ENCODE results near the gene PTX4. TPM values are rescaled to one million over a fixed set of nuclear protein-coding genes. Genes with fewer than 3 reads are reported as not detected.
"Not testable (repeated sequence)": the region's sequence is repeated elsewhere in the genome, so short reads cannot be mapped to it uniquely, and the experiment has no call there.

PTX4 gene
- total RNA-seq, 3 donors from 2014 or later: not detected

DNA sequence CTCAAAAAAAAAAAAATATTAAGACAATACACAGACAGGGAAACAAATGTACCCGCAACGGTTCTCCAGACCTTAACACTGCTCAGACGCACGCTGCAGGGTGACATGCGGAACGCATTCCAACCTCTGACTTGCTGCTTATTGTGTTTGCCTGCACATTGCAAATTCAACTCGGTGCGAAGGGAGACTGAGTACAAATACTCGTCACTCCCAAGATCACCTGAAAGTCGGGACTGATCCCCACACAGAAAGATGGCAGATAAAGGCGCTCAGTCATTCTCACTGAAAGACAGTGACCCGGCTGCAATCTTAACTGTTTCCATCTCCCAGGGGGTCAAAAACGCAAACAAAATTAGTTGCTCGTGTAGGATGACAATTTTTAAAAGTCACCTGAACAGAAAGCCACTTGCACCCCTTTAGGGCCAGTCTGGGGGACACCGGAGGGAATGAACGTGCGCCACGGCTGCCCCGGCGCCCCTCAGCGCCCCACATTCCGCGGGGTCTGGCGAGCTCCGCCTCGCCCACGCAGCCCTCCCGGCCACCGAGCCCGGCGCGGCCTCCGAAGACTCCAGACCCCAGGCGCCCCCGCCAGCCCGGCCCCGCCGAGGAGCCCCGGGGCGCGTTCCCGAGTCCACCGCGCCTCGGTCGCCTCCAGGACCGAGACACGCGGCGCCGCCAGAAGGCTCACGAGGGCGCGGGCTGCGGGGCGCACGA, 14.5 kb downstream of the PTX4 start:
- DNase-seq (ENCODE audit: low spot score in 2 of 2): no peak
- H3K4me1 ChIP-seq: no peaks in the 10 kb centered on the region
- intact Hi-C loops (cut with DNase I; ENCODE audit: low total_unique reads): no loop called here

DNA sequence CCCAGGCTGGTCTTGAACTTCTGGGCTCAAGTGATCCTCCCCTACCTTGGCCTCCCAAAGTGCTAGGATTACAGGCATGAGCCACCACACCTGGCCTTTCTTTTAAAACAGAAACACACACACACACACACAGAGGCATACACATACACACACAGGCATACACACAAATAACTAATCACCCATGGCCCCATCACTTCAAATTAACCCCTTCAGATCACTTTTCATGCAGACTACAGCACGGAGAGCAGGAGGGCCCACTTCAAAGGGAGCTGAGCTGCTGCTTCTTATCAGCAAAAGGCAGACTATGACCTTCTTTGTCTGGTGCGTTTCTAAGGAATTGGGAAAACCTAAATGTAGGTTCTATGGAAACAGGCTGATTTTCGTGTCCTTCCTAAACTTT, 15.8 kb downstream of the PTX4 start:
- Histone ChIP-seq H3K27me3 (no peaks in the 10 kb centered on the region), H3K36me3 (no peaks in the 10 kb centered on the region), H3K9me3 (no peaks in the 10 kb centered on the region), H3K4me3 (no peak overlapping the region), H3K4me1 (no peaks in the 10 kb centered on the region), H3K27ac (no peak overlapping the region)
- intact Hi-C loops (cut with DNase I; ENCODE audit: low total_unique reads): no loop called here
- DNase-seq (ENCODE audit: low spot score in 2 of 2): no peak
- no peak for TF ChIP-seq POLR2AphosphoS5 (IDR thresholded peaks at IDR 0.05)
- no peak for TF ChIP-seq POLR2A (IDR thresholded peaks at IDR 0.05)
- TF ChIP-seq, protein P1, sequence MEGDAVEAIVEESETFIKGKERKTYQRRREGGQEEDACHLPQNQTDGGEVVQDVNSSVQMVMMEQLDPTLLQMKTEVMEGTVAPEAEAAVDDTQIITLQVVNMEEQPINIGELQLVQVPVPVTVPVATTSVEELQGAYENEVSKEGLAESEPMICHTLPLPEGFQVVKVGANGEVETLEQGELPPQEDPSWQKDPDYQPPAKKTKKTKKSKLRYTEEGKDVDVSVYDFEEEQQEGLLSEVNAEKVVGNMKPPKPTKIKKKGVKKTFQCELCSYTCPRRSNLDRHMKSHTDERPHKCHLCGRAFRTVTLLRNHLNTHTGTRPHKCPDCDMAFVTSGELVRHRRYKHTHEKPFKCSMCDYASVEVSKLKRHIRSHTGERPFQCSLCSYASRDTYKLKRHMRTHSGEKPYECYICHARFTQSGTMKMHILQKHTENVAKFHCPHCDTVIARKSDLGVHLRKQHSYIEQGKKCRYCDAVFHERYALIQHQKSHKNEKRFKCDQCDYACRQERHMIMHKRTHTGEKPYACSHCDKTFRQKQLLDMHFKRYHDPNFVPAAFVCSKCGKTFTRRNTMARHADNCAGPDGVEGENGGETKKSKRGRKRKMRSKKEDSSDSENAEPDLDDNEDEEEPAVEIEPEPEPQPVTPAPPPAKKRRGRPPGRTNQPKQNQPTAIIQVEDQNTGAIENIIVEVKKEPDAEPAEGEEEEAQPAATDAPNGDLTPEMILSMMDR (IDR thresholded peaks at IDR 0.05): no peak

More for the DNA sequence above, 14.5 kb downstream of the PTX4 start:
- peak overlapping the region; percentile 92 to 97 for H3K27ac ChIP-seq
- H3K27me3 ChIP-seq: no peaks in the 10 kb centered on the region
- H3K4me3 ChIP-seq: peak overlapping the region; percentile 70 to 97 (median 95)
- no peaks in the 10 kb centered on the region for H3K9me3 ChIP-seq
- no peaks in the 10 kb centered on the region for H3K36me3 ChIP-seq
- no peak for TF ChIP-seq POLR2A (IDR thresholded peaks at IDR 0.05)

DNA sequence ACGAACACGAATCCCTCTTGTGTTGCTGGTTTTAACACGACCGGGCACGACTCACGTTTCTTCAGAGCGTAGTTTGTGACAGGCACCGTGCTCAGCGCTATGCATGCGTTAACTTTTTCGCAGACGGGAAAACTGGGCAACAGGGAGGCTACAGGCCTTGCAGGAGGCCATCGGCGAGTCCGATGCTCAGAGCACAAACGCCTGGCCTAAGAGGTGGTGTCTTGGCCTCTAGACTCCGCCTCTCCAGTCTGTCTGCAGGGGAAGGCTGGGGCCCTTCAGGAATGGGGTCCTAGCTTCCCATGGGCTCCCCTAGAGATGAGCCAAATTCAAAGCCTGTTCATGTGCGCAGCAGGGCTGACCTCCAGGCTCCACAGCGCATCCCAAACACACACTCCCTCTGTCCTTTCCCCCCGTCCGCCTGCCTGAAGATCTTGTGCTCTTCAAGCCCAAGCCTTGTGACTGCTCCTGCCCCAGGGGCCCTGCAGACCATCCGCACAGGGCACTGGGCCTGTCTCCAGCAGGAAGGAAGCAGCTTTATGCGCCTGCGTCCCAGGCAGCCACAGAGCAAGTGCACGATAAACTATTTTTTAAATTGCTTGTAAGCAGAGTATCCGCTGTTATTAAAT, 17.1 kb downstream of the PTX4 start:
- TF ChIP-seq POLR2AphosphoS5 (IDR thresholded peaks at IDR 0.05) (no peak), POLR2A (IDR thresholded peaks at IDR 0.05) (no peak)
- TF ChIP-seq, protein P1 (IDR thresholded peaks at IDR 0.05): no peak
- Histone ChIP-seq H3K4me3 (no peak overlapping the region), H3K27me3 (no peaks in the 10 kb centered on the region), H3K9me3 (no peaks in the 10 kb centered on the region), H3K27ac (peak overlapping the region in 1 of 2 donors; percentile 70), H3K36me3 (no peaks in the 10 kb centered on the region), H3K4me1 (no peaks in the 10 kb centered on the region)
- intact Hi-C loops (cut with DNase I; ENCODE audit: low total_unique reads): no loop called here
- no peak for DNase-seq (ENCODE audit: low spot score in 2 of 2)

DNA sequence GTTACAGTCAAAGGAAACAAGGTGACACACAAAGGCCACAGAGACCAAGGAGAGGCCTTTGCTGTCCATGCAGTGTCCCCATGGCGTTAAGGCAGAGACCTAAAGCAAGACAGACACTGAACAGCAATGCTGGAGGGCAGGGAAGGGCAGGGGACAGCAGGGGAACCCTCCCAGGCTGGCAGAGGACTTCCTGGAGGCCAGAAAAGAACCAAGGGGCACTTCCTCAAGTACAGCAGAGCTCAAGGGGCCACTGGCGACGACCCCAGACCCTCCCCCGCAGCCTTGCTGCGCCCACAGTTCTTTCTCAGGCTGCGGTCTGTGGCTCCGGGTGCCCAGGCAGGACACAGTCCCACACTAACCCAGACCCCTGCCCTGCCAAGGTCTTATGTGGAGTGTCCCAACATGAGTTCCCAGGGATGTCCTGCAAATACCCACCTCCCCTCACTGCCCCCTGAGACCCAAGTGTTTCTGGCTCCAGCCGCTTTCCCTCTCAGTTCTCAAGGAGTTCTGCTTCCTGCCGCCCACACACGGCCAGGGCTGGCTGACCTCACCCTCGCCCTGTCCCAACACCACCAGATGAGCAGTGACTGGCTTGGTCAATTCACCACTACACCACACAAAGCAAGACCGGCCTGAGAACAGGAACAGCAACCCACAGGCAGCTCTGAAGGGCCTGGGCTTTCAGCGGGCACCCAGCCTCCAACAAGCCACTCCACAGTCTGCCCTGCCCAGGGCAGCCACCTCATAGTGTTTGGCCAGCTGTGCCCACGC, 18.1 kb downstream of the PTX4 start:
- Histone ChIP-seq H3K4me1 (no peaks in the 10 kb centered on the region), H3K27ac (peak overlapping the region; percentile 40 to 70), H3K4me3 (peak overlapping the region in 1 of 3 donors; percentile 8), H3K27me3 (no peaks in the 10 kb centered on the region), H3K9me3 (no peaks in the 10 kb centered on the region), H3K36me3 (no peaks in the 10 kb centered on the region)
- intact Hi-C loops (cut with DNase I; ENCODE audit: low total_unique reads): no loop called here
- DNase-seq (ENCODE audit: low spot score in 2 of 2): no peak
- TF ChIP-seq POLR2A (IDR thresholded peaks at IDR 0.05) (no peak), POLR2AphosphoS5 (IDR thresholded peaks at IDR 0.05) (no peak)
- TF ChIP-seq, protein P1 (IDR thresholded peaks at IDR 0.05): no peak

DNA sequence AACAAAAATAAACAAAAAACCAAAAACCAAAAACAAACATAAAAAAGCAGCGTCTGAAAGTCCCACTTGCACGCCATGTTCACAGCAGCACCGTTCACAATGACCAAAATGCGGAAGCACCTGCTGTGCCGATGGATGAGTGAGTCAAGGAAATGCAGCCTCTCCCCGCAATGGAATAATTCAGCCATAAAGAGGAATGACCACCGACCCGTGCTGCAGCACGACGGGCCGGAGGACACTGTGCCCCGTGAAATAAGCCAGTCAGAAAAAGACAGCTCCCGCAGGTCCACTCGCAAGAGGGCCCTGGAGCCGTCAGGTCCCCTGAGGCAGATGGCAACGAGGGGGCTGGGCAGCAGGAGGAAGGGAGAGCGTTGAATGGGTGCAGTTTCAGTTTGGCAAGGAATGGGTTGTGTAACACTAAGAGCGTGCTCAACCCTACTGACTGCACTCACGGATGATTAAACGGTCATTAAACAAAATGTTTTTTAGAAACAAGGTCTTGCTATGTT, 19.0 kb downstream of the PTX4 start:
- H3K4me1 ChIP-seq: no peaks in the 10 kb centered on the region
- H3K27me3 ChIP-seq: no peaks in the 10 kb centered on the region
- intact Hi-C loops (cut with DNase I; ENCODE audit: low total_unique reads): no loop called here
- no peaks in the 10 kb centered on the region for H3K36me3 ChIP-seq
- no peak for DNase-seq (ENCODE audit: low spot score in 2 of 2)
- H3K4me3 ChIP-seq: peak overlapping the region in 1 of 3 donors; percentile 9
- peak overlapping the region in 1 of 2 donors; percentile 70 for H3K27ac ChIP-seq
- TF ChIP-seq POLR2AphosphoS5 (IDR thresholded peaks at IDR 0.05) (no peak), POLR2A (IDR thresholded peaks at IDR 0.05) (no peak)
- TF ChIP-seq, protein P1 (IDR thresholded peaks at IDR 0.05): no peak
- no peaks in the 10 kb centered on the region for H3K9me3 ChIP-seq

DNA sequence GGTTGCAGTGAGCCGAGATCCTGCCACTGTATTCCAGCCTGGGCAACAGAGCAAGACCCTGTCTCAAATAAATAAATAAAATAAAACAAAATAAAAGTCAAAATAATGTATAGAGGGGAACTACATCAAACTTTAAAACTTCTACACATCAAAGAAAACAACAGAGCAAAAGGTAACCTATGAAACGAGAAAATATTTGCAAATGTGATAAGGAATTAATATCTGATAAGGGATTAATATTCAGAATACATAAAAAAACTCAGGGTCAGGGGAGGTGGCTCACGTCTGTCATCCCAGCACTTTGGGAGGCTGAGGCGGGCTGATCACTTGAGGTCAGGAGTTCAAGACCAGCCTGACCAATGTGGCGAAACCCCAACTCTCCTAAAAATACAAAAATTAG, 19.6 kb downstream of the PTX4 start:
- H3K4me3 ChIP-seq; H3K27me3 ChIP-seq; H3K36me3 ChIP-seq; DNase-seq (ENCODE audit: low spot score in 2 of 2); H3K27ac ChIP-seq; H3K4me1 ChIP-seq; intact Hi-C loops (cut with DNase I; ENCODE audit: low total_unique reads); H3K9me3 ChIP-seq: not testable (repeated sequence)
